ENCODE results near the gene CLRN3. TPM values are rescaled to one million over a fixed set of nuclear protein-coding genes. Genes with fewer than 3 reads are reported as not detected.

Gene CLRN3
- total and polyA plus RNA-seq, 2 experiments from 2014 or later = 21.5 to 52.8 TPM

GRCh38 chr10:127874671-127875448, 17.9 kb downstream of the CLRN3 start:
- no peak for DNase-seq (ENCODE audit: low spot score)
- no peak overlapping the region for H3K4me2 ChIP-seq
- no peaks in the 10 kb centered on the region for H3K9me3 ChIP-seq (ENCODE audit: low read depth)
- no peak overlapping the region for H3K4me3 ChIP-seq
- H2AFZ ChIP-seq = no peak overlapping the region
- H4K20me1 ChIP-seq (ENCODE audit: insufficient read depth, poor library complexity, severe bottlenecking) = no peaks in the 10 kb centered on the region
- TF ChIP-seq CTCF (IDR thresholded peaks at IDR 0.05; ENCODE audit: poor library complexity) (no peak), EZH2 (IDR thresholded peaks at IDR 0.05; ENCODE audit: borderline replicate concordance) (no peak), EZH2phosphoT487 (IDR thresholded peaks at IDR 0.05; ENCODE audit: low read depth, severe bottlenecking, unreplicated experiment) (no peak)
- peaks cover 10% of the 10 kb centered on the region for H3K4me1 ChIP-seq (ENCODE audit: insufficient read depth)
- no peaks in the 10 kb centered on the region for H3K27me3 ChIP-seq
- no peaks in the 10 kb centered on the region for H3K36me3 ChIP-seq (replicated peaks; ENCODE audit: insufficient read depth, low read depth)
- no peak overlapping the region for H3K27ac ChIP-seq
- 76% methylated on average over 11 of the region's 11 CpGs for WGBS (ENCODE audit: low lambda C conversion rate, missing lambda C conversion rate)
- no peaks in the 10 kb centered on the region for H3K79me2 ChIP-seq
- no peaks in the 10 kb centered on the region for H3K9me2 ChIP-seq (replicated peaks; ENCODE audit: insufficient read depth)

GRCh38 chr10:127873901-127874470, 18.8 kb downstream of the CLRN3 start:
- no peak for DNase-seq (ENCODE audit: low spot score)
- no peaks in the 10 kb centered on the region for H3K9me3 ChIP-seq (ENCODE audit: low read depth)
- no peak overlapping the region for H2AFZ ChIP-seq
- H3K27ac ChIP-seq = no peak overlapping the region
- no peaks in the 10 kb centered on the region for H3K27me3 ChIP-seq
- no peaks in the 10 kb centered on the region for H3K9me2 ChIP-seq (replicated peaks; ENCODE audit: insufficient read depth)
- peaks cover 6% of the 10 kb centered on the region for H3K4me1 ChIP-seq (ENCODE audit: insufficient read depth)
- TF ChIP-seq CTCF (IDR thresholded peaks at IDR 0.05; ENCODE audit: poor library complexity) (no peak), EZH2phosphoT487 (IDR thresholded peaks at IDR 0.05; ENCODE audit: low read depth, severe bottlenecking, unreplicated experiment) (no peak), EZH2 (IDR thresholded peaks at IDR 0.05; ENCODE audit: borderline replicate concordance) (no peak)
- H3K4me2 ChIP-seq = no peak overlapping the region
- H3K79me2 ChIP-seq = no peaks in the 10 kb centered on the region
- no peak overlapping the region for H3K4me3 ChIP-seq
- WGBS (ENCODE audit: low lambda C conversion rate, missing lambda C conversion rate) = 91% methylated on average over 11 of the region's 11 CpGs
- H3K36me3 ChIP-seq (replicated peaks; ENCODE audit: insufficient read depth, low read depth) = no peaks in the 10 kb centered on the region
- H4K20me1 ChIP-seq (ENCODE audit: insufficient read depth, poor library complexity, severe bottlenecking) = no peaks in the 10 kb centered on the region

- Histone ChIP-seq H3K27me3 (no peaks in the 10 kb centered on the region), H2AFZ (no peak overlapping the region), H3K36me3 (replicated peaks; ENCODE audit: insufficient read depth, low read depth) (no peaks in the 10 kb centered on the region), H3K79me2 (no peaks in the 10 kb centered on the region), H4K20me1 (ENCODE audit: insufficient read depth, poor library complexity, severe bottlenecking) (no peaks in the 10 kb centered on the region), H3K9me3 (ENCODE audit: low read depth) (no peaks in the 10 kb centered on the region), H3K4me2 (no peak overlapping the region), H3K4me1 (ENCODE audit: insufficient read depth) (peaks cover 6% of the 10 kb centered on the region), H3K9me2 (replicated peaks; ENCODE audit: insufficient read depth) (no peaks in the 10 kb centered on the region), H3K4me3 (no peak overlapping the region), H3K27ac (no peak overlapping the region)
- WGBS (ENCODE audit: low lambda C conversion rate, missing lambda C conversion rate) = 85% methylated on average over 12 of the region's 12 CpGs
- TF ChIP-seq EZH2 (IDR thresholded peaks at IDR 0.05; ENCODE audit: borderline replicate concordance) (no peak), EZH2phosphoT487 (IDR thresholded peaks at IDR 0.05; ENCODE audit: low read depth, severe bottlenecking, unreplicated experiment) (no peak), CTCF (IDR thresholded peaks at IDR 0.05; ENCODE audit: poor library complexity) (peak; percentile 52)
- DNase-seq (ENCODE audit: low spot score) = peak; percentile 80
Observed at GRCh38 chr10:127872871-127873600, 19.7 kb downstream of the CLRN3 start.
